ENCODE results near the gene PRC1. TPM values are rescaled to one million over a fixed set of nuclear protein-coding genes. Genes with fewer than 3 reads are reported as not detected.
A peak's percentile ranks its signal among the peaks of the same experiment; 100 is the strongest.

Gene PRC1
- total RNA-seq, 4 donors from 2014 or later: 4.0 to 5.8 (median 4.6) TPM

GRCh38 chr15:90938261-90938660 lies 56.1 kb downstream of the PRC1 start:
- TF ChIP-seq EP300 (IDR thresholded peaks at IDR 0.05): no peak
- no peak for TF ChIP-seq CTCF (IDR thresholded peaks at IDR 0.05)
- TF ChIP-seq POLR2A (IDR thresholded peaks at IDR 0.05; ENCODE audit: low read depth): no peak
- TF ChIP-seq POLR2AphosphoS5 (IDR thresholded peaks at IDR 0.05): no peak
- H3K4me3 ChIP-seq: no peak overlapping the region
- peaks cover 20 to 36% (median 32%) of the 10 kb centered on the region in 4 donors for H3K4me1 ChIP-seq
- H3K9me3 ChIP-seq: no peaks in the 10 kb centered on the region
- WGBS: 95% methylated on average over 5 of the region's 5 CpGs
- intact Hi-C loops (cut with DNase I): no loop called here
- H3K27ac ChIP-seq (replicated peaks in 1 of 4): no peak overlapping the region
- peaks cover 48 to 65% (median 61%) of the 10 kb centered on the region in 4 donors for H3K36me3 ChIP-seq
- H3K27me3 ChIP-seq: no peaks in the 10 kb centered on the region
- no peak for DNase-seq (ENCODE audit: extremely low spot score)

GRCh38 chr15:90936823-90937222 lies 57.5 kb downstream of the PRC1 start:
- Histone ChIP-seq H3K4me3 (no peak overlapping the region), H3K36me3 (peaks cover 33 to 51% (median 47%) of the 10 kb centered on the region in 4 donors), H3K27me3 (no peaks in the 10 kb centered on the region), H3K4me1 (peaks cover 27 to 50% (median 42%) of the 10 kb centered on the region in 4 donors), H3K27ac (replicated peaks in 1 of 4) (no peak overlapping the region), H3K9me3 (no peaks in the 10 kb centered on the region)
- TF ChIP-seq EP300 (IDR thresholded peaks at IDR 0.05) (no peak), POLR2A (IDR thresholded peaks at IDR 0.05; ENCODE audit: low read depth) (no peak), CTCF (IDR thresholded peaks at IDR 0.05) (no peak), POLR2AphosphoS5 (IDR thresholded peaks at IDR 0.05) (no peak)
- 63% methylated on average over 1 of the region's 1 CpG for WGBS
- DNase-seq (ENCODE audit: extremely low spot score): no peak
- intact Hi-C loops (cut with DNase I): no loop called here

- DNase-seq (ENCODE audit: extremely low spot score): peak; percentile 96
- Histone ChIP-seq H3K36me3 (peaks cover 17 to 34% (median 30%) of the 10 kb centered on the region in 4 donors), H3K27me3 (no peaks in the 10 kb centered on the region), H3K4me1 (peaks cover 43 to 67% (median 58%) of the 10 kb centered on the region in 4 donors), H3K4me3 (peak within 1 kb of the TSS; percentile 68 to 85 (median 76)), H3K27ac (replicated peaks in 1 of 4) (peak within 1 kb of the TSS; percentile 86 to 87 (median 86)), H3K9me3 (no peaks in the 10 kb centered on the region)
- intact Hi-C loops (cut with DNase I): no loop called here
- no peak for TF ChIP-seq POLR2A (IDR thresholded peaks at IDR 0.05; ENCODE audit: low read depth)
- peak; percentile 74 to 78 for TF ChIP-seq POLR2AphosphoS5 (IDR thresholded peaks at IDR 0.05)
- TF ChIP-seq CTCF (IDR thresholded peaks at IDR 0.05): no peak
- TF ChIP-seq EP300 (IDR thresholded peaks at IDR 0.05): no peak
- WGBS: 0% methylated on average over 27 of the region's 65 CpGs
Measured at GRCh38 chr15:90934949-90935751, 59.2 kb downstream of the PRC1 start, which contains the start of gene UNC45A. UNC45A (plus strand) TSS chr15:90935285; CDS start chr15:90935325, 40 bp downstream.

- H3K36me3 ChIP-seq: peaks cover 11 to 27% (median 22%) of the 10 kb centered on the region in 4 donors
- intact Hi-C loops (cut with DNase I): no loop called here
- 3% methylated on average over 9 of the region's 19 CpGs for WGBS
- no peaks in the 10 kb centered on the region for H3K9me3 ChIP-seq
- peak overlapping the region; percentile 86 to 87 (median 86) for H3K27ac ChIP-seq (replicated peaks in 1 of 4)
- no peaks in the 10 kb centered on the region for H3K27me3 ChIP-seq
- peak; percentile 95 for DNase-seq (ENCODE audit: extremely low spot score)
- peak overlapping the region; percentile 68 to 85 (median 76) for H3K4me3 ChIP-seq
- peaks cover 43 to 71% (median 62%) of the 10 kb centered on the region in 4 donors for H3K4me1 ChIP-seq
- peak; percentile 89 to 99 (median 93) for TF ChIP-seq CTCF (IDR thresholded peaks at IDR 0.05)
- no peak for TF ChIP-seq EP300 (IDR thresholded peaks at IDR 0.05)
- TF ChIP-seq POLR2AphosphoS5 (IDR thresholded peaks at IDR 0.05): peak in 1 of 2 donors; percentile 41
Measured at GRCh38 chr15:90934256-90934948, 59.9 kb downstream of the PRC1 start.
